ENCODE measurements around the gene TMEM182. TPM values are rescaled to one million over a fixed set of nuclear protein-coding genes. Genes with fewer than 3 reads are reported as not detected.

The TMEM182 gene
- total RNA-seq, 4 donors from 2014 or later, result 1.8 to 2.8 (median 2.1) TPM; not detected in 1

GRCh38 chr2:102765061-102765460 lies 3.2 kb downstream of the TMEM182 start:
- TF ChIP-seq CTCF (IDR thresholded peaks at IDR 0.05), result no peak
- Histone ChIP-seq H3K27ac (no peak overlapping the region), H3K9me3 (no peaks in the 10 kb centered on the region), H3K27me3 (no peaks in the 10 kb centered on the region), H3K4me3 (no peak overlapping the region), H3K4me1 (no peaks in the 10 kb centered on the region), H3K36me3 (no peaks in the 10 kb centered on the region)
- 97 to 100% methylated on average over 1 of the region's 1 CpG for WGBS, 2 donors
- DNase-seq (ENCODE audit: low spot score in 2 of 2), result no peak

DNA sequence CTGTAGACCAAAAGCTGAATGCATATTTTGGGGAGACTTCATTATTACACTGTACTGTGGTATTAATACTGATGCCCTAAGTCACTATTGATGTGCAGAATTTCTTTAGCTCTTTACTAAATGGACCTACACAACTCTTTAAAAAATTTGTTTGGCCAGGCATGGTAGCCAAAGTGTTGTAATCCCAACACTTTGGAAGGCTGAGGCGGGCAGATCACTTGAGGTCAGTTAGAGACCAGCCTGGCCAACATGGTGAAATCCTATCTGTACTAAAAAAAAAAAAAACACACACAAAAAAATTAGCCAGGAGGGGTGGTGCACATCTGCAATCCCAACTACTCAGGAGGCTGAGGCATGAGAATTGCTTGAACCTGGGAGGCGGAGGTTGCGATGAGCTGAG lies 6.4 kb downstream of the TMEM182 start:
- DNase-seq (ENCODE audit: low spot score in 2 of 2), result no peak
- WGBS, 2 donors, result 93% methylated on average over 3 of the region's 3 CpGs
- Histone ChIP-seq H3K9me3 (no peaks in the 10 kb centered on the region), H3K36me3 (no peaks in the 10 kb centered on the region), H3K4me1 (no peaks in the 10 kb centered on the region), H3K27ac (no peak overlapping the region), H3K4me3 (no peak overlapping the region), H3K27me3 (no peaks in the 10 kb centered on the region)
- TF ChIP-seq POLR2A (IDR thresholded peaks at IDR 0.05), result no peak
- TF ChIP-seq EP300 (IDR thresholded peaks at IDR 0.05), result no peak
- TF ChIP-seq CTCF (IDR thresholded peaks at IDR 0.05), result no peak

GRCh38 chr2:102768892-102769291 lies 7.1 kb downstream of the TMEM182 start:
- no peak overlapping the region for H3K4me3 ChIP-seq
- no peak overlapping the region for H3K27ac ChIP-seq
- H3K36me3 ChIP-seq, result no peaks in the 10 kb centered on the region
- no peaks in the 10 kb centered on the region for H3K9me3 ChIP-seq
- H3K4me1 ChIP-seq, result no peaks in the 10 kb centered on the region
- no peaks in the 10 kb centered on the region for H3K27me3 ChIP-seq
- TF ChIP-seq CTCF (IDR thresholded peaks at IDR 0.05) (no peak), POLR2A (IDR thresholded peaks at IDR 0.05) (no peak), EP300 (IDR thresholded peaks at IDR 0.05) (no peak)
- no peak for DNase-seq (ENCODE audit: low spot score in 2 of 2)

- WGBS, 2 donors, result 67 to 80% methylated on average over 3 of the region's 3 CpGs
- no peak for TF ChIP-seq CTCF (IDR thresholded peaks at IDR 0.05)
- no peak for TF ChIP-seq EP300 (IDR thresholded peaks at IDR 0.05)
- TF ChIP-seq POLR2A (IDR thresholded peaks at IDR 0.05), result no peak
- Histone ChIP-seq H3K36me3 (no peaks in the 10 kb centered on the region), H3K27me3 (no peaks in the 10 kb centered on the region), H3K9me3 (no peaks in the 10 kb centered on the region), H3K27ac (no peak overlapping the region), H3K4me3 (no peak overlapping the region), H3K4me1 (no peaks in the 10 kb centered on the region)
- DNase-seq (ENCODE audit: low spot score in 2 of 2), result no peak
Measured at GRCh38 chr2:102770506-102770905, 8.7 kb downstream of the TMEM182 start.

DNA sequence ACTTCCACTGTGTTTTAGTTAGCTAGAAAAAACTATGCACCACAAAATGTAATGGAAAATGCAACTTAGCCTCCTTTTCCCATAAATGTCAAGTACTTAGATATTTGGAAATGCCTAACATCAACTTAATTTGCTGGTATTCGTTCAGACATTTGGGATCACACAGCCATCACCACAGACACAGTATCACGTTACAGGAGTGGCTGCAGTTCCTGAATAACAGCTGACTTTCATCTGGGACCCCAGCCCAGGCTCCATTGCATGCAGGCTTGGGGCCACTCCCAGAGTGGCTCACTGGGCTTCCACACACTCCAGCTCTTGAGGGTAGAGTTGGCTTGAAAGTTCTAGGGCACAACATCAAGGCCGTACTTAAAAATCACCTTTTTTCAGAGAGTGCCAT lies 9.3 kb downstream of the TMEM182 start:
- no peak for TF ChIP-seq POLR2A (IDR thresholded peaks at IDR 0.05)
- no peak for TF ChIP-seq EP300 (IDR thresholded peaks at IDR 0.05)
- no peak for TF ChIP-seq CTCF (IDR thresholded peaks at IDR 0.05)
- no peaks in the 10 kb centered on the region for H3K4me1 ChIP-seq
- no peak for DNase-seq (ENCODE audit: low spot score in 2 of 2)
- H3K27ac ChIP-seq, result no peak overlapping the region
- no peaks in the 10 kb centered on the region for H3K36me3 ChIP-seq
- no peaks in the 10 kb centered on the region for H3K9me3 ChIP-seq
- no peak overlapping the region for H3K4me3 ChIP-seq
- 54 to 81% methylated on average over 3 of the region's 3 CpGs for WGBS, 2 donors
- no peaks in the 10 kb centered on the region for H3K27me3 ChIP-seq

Measured in tibial nerve (tissue), 4 donors.